ENCODE results near the gene JAZF1.

DNA sequence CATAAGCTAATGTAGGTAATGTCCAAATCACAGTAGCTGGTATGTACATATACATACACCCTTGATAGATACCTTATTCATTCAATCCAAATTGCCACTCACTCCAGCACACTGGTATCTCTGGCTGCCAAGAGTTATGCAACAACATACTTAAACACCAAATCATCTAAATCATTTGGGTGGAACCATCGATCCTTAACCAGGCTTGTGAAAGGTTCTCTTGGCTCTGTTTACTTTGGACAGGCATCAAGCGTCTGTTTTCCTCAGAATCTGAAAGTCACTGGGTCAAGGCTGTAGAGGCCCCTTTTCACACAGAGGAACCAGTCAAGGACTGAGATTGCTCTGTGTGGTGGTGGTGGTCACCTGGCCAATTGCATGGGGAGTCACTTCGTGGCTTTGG is 24.6 kb downstream of the JAZF1 start:
- TF ChIP-seq, protein P1, sequence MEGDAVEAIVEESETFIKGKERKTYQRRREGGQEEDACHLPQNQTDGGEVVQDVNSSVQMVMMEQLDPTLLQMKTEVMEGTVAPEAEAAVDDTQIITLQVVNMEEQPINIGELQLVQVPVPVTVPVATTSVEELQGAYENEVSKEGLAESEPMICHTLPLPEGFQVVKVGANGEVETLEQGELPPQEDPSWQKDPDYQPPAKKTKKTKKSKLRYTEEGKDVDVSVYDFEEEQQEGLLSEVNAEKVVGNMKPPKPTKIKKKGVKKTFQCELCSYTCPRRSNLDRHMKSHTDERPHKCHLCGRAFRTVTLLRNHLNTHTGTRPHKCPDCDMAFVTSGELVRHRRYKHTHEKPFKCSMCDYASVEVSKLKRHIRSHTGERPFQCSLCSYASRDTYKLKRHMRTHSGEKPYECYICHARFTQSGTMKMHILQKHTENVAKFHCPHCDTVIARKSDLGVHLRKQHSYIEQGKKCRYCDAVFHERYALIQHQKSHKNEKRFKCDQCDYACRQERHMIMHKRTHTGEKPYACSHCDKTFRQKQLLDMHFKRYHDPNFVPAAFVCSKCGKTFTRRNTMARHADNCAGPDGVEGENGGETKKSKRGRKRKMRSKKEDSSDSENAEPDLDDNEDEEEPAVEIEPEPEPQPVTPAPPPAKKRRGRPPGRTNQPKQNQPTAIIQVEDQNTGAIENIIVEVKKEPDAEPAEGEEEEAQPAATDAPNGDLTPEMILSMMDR (IDR thresholded peaks at IDR 0.05; ENCODE audit: low read depth, low read length, poor library complexity, severe bottlenecking): no peak
- TF ChIP-seq EZH2phosphoT487 (IDR thresholded peaks at IDR 0.05; ENCODE audit: borderline replicate concordance, low read length): no peak

Data from DOHH2 (cell line).